H54 (cell line): ENCODE measurements around the gene EEF1G.

Experiments used
- DNase-seq: peaks from one replicate; pipeline ENCODE4 v3.0.0; 2011; ENCODE audit warnings: low spot score, mixed read lengths; ENCODE audit not compliant: insufficient read length
- FAIRE-seq: peaks from 3 replicates; lab custom pipeline; 2011; peaks lifted over from hg19 to GRCh38; lab: Jason Lieb, UNC
- POLR2A ChIP-seq: IDR thresholded peaks from 2 replicates; pipeline ENCODE4 v1.6.1; 2011; ENCODE audit warnings: low read depth, mild to moderate bottlenecking, low read length

Gene EEF1G

DNA sequence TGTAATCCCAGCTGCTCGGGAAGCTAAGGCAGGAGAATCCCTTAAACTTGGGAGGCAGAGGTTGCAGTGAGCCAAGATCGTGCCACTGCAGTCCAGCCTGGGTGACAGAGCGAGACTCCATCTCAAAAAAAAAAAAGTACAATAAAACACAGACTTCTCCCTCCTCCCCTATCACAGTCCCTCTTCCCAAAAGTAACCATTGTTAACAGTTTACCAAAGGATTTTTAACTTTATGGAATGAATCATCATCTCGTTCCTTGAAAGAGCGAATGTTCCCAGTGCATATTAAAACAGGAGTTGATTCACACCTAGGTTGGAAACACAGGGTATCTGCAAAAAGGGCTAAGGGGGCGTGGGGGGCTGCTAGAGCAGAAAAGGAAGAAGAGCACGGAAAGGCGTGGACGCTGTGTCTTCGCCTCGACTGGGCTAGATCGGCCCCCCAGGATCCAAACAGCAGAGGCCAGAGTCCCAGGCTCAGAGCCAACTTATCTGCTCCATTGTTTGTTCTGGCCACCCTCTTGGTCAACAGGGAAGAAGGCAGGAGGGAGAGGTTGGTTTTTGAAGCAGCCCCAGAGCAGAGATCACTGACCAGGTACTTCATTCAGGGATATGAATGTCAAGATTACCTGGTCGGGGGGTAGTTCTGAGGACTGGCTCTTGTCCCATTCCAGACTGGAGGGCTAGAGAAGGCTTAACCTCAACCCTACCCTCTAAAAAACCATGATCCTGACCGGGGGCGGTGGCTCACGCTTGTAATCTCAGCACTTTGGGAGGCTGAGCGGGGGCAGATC is 25.0 kb downstream of the EEF1G start:
- FAIRE-seq (no peak), DNase-seq (no peak)
- no peak for TF ChIP-seq POLR2A

DNA sequence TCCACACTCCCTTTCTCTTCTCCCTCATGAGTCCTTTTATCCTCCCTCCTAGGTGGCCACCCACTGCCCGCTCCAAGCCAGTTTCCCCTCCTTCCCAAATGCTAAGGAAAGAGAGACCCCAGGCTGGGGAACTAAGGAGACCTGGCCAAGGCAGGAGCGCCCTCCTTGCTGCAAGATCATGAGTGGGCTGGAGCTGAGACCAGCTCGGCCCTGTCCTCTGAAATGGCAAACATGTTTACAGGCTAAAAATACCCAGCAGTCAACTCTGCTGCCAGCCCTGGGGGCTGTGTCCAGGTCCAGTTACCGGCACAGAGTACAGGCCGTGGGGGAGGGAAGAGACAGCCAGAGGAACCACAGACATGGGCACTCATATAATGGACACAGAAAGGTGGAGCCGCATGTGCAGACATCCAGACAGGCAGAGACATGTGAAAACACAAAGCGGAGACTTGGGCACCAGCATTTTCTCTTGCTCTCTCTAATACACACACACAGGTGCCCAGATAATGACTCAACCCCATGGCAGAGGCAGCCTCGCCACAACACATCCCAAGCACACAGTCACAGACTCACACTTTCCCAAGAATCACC is 25.9 kb downstream of the EEF1G start:
- DNase-seq (peak; percentile 28), FAIRE-seq (no peak)
- no peak for TF ChIP-seq POLR2A

DNA sequence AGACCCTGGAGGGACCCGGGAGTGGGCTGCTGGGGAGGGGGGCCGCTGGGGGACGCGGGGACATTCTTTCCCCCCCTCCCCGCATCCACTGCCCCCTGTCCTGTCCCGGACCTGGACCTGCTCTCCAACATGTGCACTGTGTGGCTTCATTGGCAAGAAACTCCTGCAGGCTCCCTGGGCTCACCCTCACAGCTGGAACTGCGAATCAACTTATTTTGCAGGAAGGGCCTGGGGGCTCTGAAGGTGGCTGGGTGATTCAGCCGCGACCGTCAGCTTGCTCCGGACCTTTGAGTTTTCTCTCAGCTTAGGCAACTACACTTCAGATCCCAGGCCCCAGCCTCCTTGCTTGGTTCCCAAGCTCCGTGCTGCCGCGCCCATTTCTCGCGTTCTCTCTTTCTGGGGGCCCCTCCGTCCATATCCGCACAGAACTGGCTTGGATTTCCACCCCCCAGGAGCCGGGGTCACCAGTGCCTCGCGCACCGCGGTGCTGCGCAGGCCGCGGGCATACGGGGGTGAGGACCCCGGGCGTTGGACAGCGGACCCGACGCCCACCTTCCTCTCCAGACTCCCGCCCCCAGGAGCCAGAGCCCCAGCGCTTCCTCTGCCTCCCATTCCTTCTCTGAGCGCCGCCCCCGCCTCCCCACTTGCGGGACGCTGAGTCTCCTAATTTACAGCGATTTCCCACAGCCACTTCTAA is 26.6 kb downstream of the EEF1G start:
- FAIRE-seq (no peak), DNase-seq (peak; percentile 50)
- TF ChIP-seq POLR2A, result no peak; the same call in 1 of the 2 replicates

DNA sequence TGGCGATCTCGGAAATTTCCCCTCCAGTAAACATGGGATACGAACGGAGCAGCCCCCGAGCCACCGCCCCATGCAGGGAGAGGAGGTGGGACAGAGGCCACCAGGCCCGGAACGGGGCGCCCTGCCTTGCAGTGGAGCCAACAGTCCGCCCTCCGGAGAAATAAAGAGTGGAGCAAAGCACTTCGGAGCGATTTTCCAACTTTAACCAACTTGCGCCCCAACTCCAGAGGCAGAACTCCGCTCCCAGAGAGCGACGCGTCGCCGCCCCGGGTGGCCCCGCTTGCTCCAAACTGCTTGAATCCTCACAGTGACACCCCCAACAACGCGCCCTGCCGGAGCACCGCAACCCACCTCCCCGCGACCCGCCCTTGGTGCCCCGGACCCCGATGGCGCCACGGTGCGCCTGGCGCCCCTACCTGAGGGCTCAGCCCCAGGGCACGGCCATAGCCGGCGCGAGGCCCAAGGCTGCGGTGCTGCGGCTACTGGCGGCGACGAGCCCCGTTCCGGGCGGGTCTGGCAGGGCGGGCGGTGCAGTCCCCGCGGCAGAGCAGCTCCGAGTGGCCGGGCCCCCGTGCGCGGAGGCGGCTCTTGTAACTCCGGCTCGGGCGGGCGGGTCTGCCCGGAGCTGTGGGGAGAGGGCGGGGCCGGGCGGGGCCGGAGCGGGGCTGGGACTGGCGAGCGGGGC is 27.3 kb downstream of the EEF1G start, which contains the start of gene AHNAK:
AHNAK (minus strand) TSS at position 563 of the 685 bp plus-strand sequence. CDS start 10,708 bp downstream, outside the sequence.
- DNase-seq (peak; percentile 46), FAIRE-seq (no peak)
- peak; percentile 96 for TF ChIP-seq POLR2A

DNA sequence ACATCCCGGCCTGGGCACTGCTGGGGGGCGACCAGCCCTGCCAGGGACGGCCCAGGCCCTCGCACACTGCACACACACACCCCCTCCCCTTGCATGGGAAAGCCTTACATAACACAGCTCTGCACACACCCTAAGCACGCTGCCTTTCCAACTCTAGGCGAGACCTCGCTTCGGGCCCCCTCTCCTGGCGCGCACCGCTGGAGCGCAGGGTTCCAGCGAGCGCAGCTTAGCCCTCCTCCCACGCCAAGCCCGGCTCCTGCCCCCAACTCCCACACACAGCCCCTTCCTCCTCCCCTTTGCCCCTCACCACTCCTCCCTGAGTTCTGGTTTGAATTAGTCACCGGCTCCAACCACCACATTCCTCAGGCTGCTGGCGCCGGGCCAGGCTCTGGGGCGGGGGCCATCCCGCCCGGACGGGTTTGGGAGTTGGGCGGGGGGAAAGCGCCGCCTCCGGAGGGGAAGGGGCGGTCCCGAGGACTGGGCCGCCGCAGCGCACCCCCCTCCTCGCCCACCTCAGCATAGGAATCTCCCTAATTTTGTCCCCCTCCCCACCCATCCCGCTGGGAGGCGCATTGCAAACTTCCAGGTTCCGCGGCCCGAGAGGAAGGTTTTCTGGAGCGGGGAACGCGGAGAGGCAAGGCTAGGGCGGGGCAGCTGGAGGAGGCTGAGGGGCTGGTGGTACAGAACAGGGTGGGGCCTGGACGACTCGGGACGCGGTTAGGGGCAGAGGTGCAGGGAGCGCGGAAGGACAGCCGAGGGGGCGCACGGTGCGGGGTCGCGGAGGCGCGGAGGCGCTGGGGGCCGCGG is 28.1 kb downstream of the EEF1G start:
- FAIRE-seq (no peak), DNase-seq (peak; percentile 79)
- TF ChIP-seq POLR2A, result peak; percentile 64

DNA sequence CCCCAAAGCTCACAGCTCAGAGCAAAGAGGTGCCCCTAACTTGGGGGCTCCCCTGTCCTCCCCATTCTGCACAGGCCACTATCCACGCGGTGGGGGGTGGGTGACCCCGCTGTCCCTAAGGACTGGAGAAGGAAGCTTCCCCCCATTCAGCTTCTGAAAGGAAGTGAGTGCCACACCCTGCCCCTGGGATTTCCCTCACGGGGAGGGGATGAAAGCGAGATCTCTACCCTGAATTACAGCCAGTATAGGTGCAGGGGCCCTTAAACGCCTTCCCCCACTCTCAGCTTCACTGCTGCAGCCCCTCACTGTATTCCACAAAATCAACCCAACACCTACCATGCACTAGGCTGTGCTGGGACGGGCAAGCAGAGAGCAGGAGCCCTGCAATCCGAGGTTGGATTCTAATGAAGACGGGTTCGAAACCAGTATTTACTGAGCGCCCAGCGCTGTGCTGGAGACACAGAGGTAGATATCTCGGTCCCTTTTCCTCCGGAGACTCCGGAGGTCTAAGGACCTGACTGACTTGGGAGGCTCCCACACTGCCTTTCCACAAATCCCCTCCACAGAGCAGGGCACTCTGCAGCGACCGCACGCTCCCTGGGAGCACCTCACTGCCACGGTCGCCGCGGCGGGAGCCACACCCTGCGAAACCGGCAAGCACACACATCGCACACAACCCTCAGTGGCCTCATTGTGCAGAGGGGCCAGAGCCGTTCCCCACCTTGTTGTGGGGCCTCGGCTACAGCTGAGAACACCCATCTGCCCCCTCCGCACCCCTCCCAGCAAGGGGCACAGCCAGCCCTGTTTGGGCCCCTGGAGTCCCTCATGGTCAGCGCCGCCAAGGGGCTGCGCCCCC is 28.9 kb downstream of the EEF1G start:
- peak; percentile 13 for DNase-seq
- no peak for FAIRE-seq
- 0 out of 2 replicates have a peak, but pooled peaks have one; percentile 23 for TF ChIP-seq POLR2A

DNA sequence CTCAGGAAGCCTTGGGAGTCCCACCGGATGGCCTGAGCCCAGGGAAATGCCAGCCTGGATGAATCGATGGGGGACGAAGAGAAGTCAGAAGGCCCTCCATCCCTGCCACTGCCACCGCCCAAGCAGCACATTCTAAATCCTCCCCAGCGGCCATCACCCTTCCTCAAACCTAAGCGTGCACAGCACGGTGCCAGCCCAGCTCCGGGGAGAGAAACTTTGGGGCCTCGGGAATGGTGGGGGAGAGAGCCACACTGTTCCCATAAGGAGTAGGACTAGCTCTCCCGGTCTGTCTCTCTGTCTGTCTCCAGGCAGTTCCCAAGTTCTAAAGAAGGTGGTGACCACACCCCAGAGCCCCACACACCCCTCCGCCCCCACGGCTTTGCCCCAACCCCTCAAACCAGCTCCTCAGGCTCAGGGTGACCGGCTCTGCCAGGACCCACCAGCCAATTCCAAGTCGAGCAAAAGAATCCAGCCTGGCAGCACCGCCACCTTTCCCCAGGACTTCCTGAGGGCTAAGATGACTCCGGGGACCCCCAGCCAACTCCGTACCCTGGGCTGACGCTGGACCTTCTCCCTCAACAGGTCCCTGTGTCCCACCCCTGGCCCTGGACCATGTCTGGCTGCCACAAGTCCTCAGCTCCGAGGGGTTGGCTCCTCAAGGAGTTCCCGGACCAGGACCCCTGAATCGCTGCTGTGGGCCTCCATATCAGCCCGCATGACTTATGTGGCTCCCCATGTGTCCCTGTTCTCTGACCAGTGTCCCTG is 29.8 kb downstream of the EEF1G start:
- FAIRE-seq (no peak), DNase-seq (no peak)
- TF ChIP-seq POLR2A, result no peak

DNA sequence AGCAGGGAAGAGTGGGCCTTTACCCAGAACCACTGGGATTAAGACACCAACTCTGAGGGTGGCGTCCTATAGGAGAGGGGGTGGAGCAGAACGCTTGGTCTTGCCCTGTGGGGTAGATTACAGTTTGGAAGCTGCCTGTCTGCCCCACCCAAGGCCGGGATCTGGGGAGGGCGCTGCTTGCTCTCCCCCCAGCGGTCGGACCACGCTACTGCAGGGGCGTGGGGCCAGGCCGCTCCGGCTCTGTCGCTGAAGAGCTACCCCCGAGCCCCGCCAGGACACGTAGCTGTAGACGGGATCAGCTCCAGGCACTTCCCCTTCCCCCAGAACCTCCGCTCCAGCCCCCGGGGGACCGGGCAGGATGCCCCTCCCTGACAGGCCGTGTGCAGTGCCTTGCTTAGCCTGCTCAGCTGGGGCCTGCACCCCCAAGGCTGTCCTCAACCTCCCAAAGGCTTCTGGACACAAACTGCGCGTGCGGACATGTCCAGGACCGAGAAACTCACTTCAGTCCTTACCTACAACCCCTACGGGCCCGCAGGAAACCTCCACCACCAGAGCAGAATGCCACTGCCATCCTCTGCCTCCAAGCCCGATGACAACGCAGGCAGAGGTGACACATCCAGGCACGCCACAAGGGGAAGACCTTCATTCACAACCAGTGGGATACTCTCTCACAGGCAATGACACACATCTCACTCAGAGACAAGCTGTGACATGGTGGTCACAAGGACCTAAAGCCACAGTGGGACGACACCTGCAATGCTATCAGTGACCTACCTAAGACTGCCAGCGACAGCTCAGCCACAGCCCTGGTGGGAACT is 30.7 kb downstream of the EEF1G start:
- FAIRE-seq (no peak), DNase-seq (peak; percentile 56)
- TF ChIP-seq POLR2A, result no peak; the same call in 1 of the 2 replicates

DNA sequence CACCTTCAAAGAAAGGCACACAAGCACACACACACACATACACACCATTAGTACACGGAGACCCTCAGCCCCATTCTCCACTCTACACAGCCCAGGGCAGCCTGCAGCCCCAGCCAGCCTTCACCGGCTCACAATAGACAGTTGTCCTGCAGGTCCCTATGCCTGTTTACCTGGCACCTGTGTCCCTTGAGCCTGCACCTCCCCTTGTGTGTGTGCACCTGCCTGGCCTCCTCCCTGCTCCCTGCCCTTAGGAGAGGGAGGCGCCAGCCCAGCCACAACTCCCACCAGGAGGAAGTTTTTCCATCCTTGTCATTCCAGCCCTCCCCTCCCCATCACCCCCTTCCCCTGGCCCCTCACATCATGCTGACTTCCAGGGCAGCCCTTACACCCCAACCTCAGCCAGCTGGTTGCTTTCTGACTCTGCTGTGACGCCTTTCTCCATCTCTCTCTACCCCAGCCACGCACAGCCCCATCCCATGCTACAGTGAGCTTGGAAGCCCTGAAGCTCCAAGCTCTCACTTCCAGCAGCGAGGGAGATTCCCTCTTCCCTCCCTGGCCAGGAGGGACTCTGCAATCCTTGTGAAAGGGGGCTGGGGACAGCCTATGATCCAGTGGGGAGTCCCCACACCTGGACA is 31.5 kb downstream of the EEF1G start:
- TF ChIP-seq POLR2A, result no peak
- DNase-seq (no peak), FAIRE-seq (no peak)
